ENCODE data around the gene STARD8. TPM values are rescaled to one million over a fixed set of nuclear protein-coding genes. Genes with fewer than 3 reads are reported as not detected.

STARD8 gene
- total and polyA plus RNA-seq, 2 donors from 2014 or later, result 12.7 to 23.4 TPM

DNA sequence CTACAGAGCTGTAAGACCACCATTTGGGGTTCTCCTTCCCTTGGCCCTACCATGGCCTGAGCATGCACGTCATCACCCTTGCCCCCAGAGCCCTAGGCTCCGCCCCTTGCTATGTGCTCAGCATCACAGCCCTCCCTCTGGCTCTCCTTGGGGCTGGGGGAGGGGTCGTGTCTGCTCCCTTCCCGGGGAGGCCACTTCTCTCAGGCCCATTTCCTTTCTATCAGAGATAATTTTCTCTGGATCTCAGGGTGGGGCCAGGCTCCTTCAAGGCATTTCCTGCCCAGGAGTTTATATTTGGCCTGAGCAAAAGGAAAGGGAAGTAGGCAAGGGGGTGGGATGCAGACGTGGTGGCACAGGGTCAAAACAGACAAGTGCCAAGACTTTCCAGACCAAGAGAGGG lies 55.9 kb downstream of the STARD8 start:
- H3K9me3 ChIP-seq (ENCODE audit: control insufficient read depth in 2 of 3, insufficient read depth in 1 of 3, low read length in 3 of 3), result no peaks in the 10 kb centered on the region
- intact Hi-C loops (cut with DNase I), result no loop called here
- H3K9ac ChIP-seq (ENCODE audit: low read length in 3 of 3), result no peak overlapping the region
- H3K4me1 ChIP-seq (ENCODE audit: control insufficient read depth in 2 of 3, insufficient read depth in 2 of 3, low read depth in 1 of 3, low read length in 3 of 3), result peaks cover 0 to 51% (median 28%) of the 10 kb centered on the region in 3 donors
- TF ChIP-seq, protein P1, sequence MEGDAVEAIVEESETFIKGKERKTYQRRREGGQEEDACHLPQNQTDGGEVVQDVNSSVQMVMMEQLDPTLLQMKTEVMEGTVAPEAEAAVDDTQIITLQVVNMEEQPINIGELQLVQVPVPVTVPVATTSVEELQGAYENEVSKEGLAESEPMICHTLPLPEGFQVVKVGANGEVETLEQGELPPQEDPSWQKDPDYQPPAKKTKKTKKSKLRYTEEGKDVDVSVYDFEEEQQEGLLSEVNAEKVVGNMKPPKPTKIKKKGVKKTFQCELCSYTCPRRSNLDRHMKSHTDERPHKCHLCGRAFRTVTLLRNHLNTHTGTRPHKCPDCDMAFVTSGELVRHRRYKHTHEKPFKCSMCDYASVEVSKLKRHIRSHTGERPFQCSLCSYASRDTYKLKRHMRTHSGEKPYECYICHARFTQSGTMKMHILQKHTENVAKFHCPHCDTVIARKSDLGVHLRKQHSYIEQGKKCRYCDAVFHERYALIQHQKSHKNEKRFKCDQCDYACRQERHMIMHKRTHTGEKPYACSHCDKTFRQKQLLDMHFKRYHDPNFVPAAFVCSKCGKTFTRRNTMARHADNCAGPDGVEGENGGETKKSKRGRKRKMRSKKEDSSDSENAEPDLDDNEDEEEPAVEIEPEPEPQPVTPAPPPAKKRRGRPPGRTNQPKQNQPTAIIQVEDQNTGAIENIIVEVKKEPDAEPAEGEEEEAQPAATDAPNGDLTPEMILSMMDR (IDR thresholded peaks at IDR 0.05; ENCODE audit: borderline replicate concordance, extremely low read depth, insufficient read depth), result no peak
- H3K36me3 ChIP-seq (ENCODE audit: control insufficient read depth in 2 of 3, insufficient read depth in 3 of 3, low read length in 3 of 3), result no peaks in the 10 kb centered on the region
- no peaks in the 10 kb centered on the region for H3K27me3 ChIP-seq (ENCODE audit: control insufficient read depth, insufficient read depth, low read length)
- FAIRE-seq, result no peak
- peak overlapping the region; percentile 32 to 41 for H3K27ac ChIP-seq (ENCODE audit: low read depth in 2 of 2, low read length in 2 of 2)
- peak overlapping the region in 1 of 3 donors; percentile 13 for H3K4me3 ChIP-seq (ENCODE audit: low read length in 3 of 3)
- DNase-seq, result peak in 1 of 5 donors; percentile 11

GRCh38 chrX:68703846-68704245 lies 56.4 kb downstream of the STARD8 start:
- no peaks in the 10 kb centered on the region for H3K27me3 ChIP-seq (ENCODE audit: control insufficient read depth, insufficient read depth, low read length)
- no peak for DNase-seq
- peak overlapping the region; percentile 32 to 41 for H3K27ac ChIP-seq (ENCODE audit: low read depth in 2 of 2, low read length in 2 of 2)

DNA sequence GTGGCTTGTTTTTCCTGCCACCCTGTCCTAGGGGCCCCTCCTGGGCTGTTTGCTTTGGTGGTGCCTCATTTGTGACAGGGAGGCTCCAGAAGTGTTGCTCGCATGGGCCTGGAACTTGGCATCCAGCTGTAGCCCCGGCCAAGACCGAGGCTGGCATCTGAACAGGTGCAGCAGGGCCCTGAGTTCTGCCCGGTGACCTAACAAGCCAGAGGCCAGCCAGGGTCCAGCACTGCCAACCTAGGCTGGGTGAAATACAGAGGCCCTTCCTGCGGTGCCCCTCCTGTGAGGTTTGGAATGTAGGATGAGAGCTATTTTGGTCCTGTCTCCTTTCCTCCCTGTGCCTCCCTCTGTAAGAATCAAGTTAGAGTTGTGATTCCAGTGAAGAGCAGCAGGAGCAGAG lies 58.5 kb downstream of the STARD8 start:
- Histone ChIP-seq H3K9ac (ENCODE audit: low read length in 3 of 3) (no peak overlapping the region), H3K27ac (ENCODE audit: low read depth in 2 of 2, low read length in 2 of 2) (no peak overlapping the region), H3K4me3 (ENCODE audit: low read length in 3 of 3) (no peak overlapping the region), H3K9me3 (ENCODE audit: control insufficient read depth in 2 of 3, insufficient read depth in 1 of 3, low read length in 3 of 3) (no peaks in the 10 kb centered on the region), H3K27me3 (ENCODE audit: control insufficient read depth, insufficient read depth, low read length) (no peaks in the 10 kb centered on the region), H3K4me1 (ENCODE audit: control insufficient read depth in 2 of 3, insufficient read depth in 2 of 3, low read depth in 1 of 3, low read length in 3 of 3) (peaks cover 0 to 33% (median 9%) of the 10 kb centered on the region in 3 donors), H3K36me3 (ENCODE audit: control insufficient read depth in 2 of 3, insufficient read depth in 3 of 3, low read length in 3 of 3) (no peaks in the 10 kb centered on the region)
- FAIRE-seq (no peak), DNase-seq (no peak)
- intact Hi-C loops (cut with DNase I), result no loop called here
- TF ChIP-seq, protein P1 (IDR thresholded peaks at IDR 0.05; ENCODE audit: borderline replicate concordance, extremely low read depth, insufficient read depth), result no peak

More at GRCh38 chrX:68703846-68704245, 56.4 kb downstream of the STARD8 start:
- peaks cover 0 to 47% (median 24%) of the 10 kb centered on the region in 3 donors for H3K4me1 ChIP-seq (ENCODE audit: control insufficient read depth in 2 of 3, insufficient read depth in 2 of 3, low read depth in 1 of 3, low read length in 3 of 3)
- H3K4me3 ChIP-seq (ENCODE audit: low read length in 3 of 3), result peak overlapping the region in 1 of 3 donors; percentile 13
- no peak for FAIRE-seq
- TF ChIP-seq, protein P1 (IDR thresholded peaks at IDR 0.05; ENCODE audit: borderline replicate concordance, extremely low read depth, insufficient read depth), result no peak
- no peaks in the 10 kb centered on the region for H3K36me3 ChIP-seq (ENCODE audit: control insufficient read depth in 2 of 3, insufficient read depth in 3 of 3, low read length in 3 of 3)
- intact Hi-C loops (cut with DNase I), result no loop called here
- no peak overlapping the region for H3K9ac ChIP-seq (ENCODE audit: low read length in 3 of 3)
- H3K9me3 ChIP-seq (ENCODE audit: control insufficient read depth in 2 of 3, insufficient read depth in 1 of 3, low read length in 3 of 3), result no peaks in the 10 kb centered on the region

Data from kidney (tissue), 14 donors.